Muscle layer of colon (tissue), 2 donors: ENCODE measurements around the gene CD83.
"Not testable (repeated sequence)": the region's sequence is repeated elsewhere in the genome, so short reads cannot be mapped to it uniquely, and the experiment has no call there.

Source experiments
- H3K27ac ChIP-seq: one replicate; pipeline ENCODE4 v1.7.0; 2013; ENCODE audit warnings: low read depth, mild to moderate bottlenecking, low read length, moderate library complexity
- H3K27me3 ChIP-seq, 2 donors: one replicate each; pipeline ENCODE4 v1.7.0; 2013; ENCODE audit warnings: low read length in 2 of 2, mild to moderate bottlenecking in 2 of 2; ENCODE audit not compliant: insufficient read depth in 2 of 2, control insufficient read depth in 1 of 2
- H3K36me3 ChIP-seq: one replicate; pipeline ENCODE4 v1.7.0; 2013; ENCODE audit warnings: mild to moderate bottlenecking, low read length; ENCODE audit not compliant: insufficient read depth
- H3K4me1 ChIP-seq: one replicate; pipeline ENCODE4 v1.7.0; 2013; ENCODE audit warnings: mild to moderate bottlenecking, low read length; ENCODE audit not compliant: insufficient read depth
- H3K4me3 ChIP-seq, 2 donors: one replicate each; pipeline ENCODE4 v1.7.0; 2013; ENCODE audit warnings: low read length in 2 of 2, low read depth in 1 of 2, mild to moderate bottlenecking in 1 of 2, moderate library complexity in 1 of 2
- H3K9ac ChIP-seq: one replicate; pipeline ENCODE4 v1.7.0; 2013; ENCODE audit warnings: low read length
- H3K9me3 ChIP-seq: one replicate; pipeline ENCODE4 v1.7.0; 2013; ENCODE audit warnings: mild to moderate bottlenecking, low read length
- donor health status: abdominal sarcoma.
- donor health status: Adenocarcinoma of cecum.

Gene CD83

DNA sequence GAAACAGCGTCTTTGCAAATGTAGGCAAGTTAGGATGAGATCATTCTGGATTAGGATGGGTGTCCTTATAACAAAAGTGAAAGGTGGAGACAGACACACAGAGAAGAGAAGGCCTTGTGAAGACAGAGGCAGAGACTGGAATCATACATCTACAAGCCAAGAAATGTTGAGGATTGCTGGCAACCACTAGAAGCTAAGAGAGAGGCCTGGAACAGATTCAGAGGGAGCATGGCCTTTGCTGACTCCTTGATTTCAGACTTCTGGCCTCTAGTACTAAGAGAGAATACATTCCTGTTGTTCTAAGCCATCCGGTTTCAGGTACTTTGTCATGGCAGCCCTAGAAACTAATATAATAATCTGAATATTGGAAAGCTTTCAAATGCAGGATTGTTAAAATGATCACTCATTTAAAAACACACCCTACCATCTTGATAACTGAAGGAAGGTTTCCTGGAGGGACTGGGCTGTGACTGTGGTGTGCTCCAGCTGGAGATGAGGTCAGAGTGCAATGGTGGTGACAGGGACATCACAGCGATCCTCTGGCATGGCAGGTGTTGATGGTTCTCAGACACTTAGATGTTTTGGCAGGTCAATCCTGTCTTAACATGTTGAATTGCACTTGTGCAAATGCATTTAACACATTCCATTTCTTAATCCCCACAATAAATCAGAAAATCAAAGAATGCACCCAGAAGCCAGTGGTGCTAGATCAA lies 25.1 kb downstream of the CD83 start:
- H3K9ac ChIP-seq, result no peak overlapping the region

DNA sequence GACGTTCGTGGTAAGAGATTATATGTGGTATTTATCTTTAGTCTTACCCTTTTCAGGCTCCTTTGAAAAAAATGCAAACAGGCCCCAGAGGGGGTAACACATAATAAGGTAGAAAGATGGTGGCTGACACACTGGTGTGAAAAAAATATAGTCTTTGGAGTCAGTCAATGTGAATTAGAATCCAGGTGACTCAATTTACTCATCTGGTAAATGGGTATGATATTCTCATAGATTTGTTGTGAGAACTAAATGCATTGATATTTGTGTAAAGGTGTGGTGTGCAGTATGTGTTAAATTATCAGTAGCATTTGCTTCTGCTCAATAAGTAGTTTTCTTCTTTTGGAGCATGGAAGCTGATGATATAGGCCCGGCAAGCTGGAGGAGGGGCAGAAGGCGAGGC lies 25.7 kb downstream of the CD83 start:
- Histone ChIP-seq H3K27ac (no peak overlapping the region), H3K9ac (no peak overlapping the region), H3K27me3 (no peaks in the 10 kb centered on the region)

More for the DNA sequence above, 25.1 kb downstream of the CD83 start:
- Histone ChIP-seq H3K4me1 (peaks cover 5% of the 10 kb centered on the region), H3K9me3 (no peaks in the 10 kb centered on the region), H3K27ac (no peak overlapping the region), H3K4me3 (no peak overlapping the region), H3K36me3 (no peaks in the 10 kb centered on the region), H3K27me3 (no peaks in the 10 kb centered on the region)

DNA sequence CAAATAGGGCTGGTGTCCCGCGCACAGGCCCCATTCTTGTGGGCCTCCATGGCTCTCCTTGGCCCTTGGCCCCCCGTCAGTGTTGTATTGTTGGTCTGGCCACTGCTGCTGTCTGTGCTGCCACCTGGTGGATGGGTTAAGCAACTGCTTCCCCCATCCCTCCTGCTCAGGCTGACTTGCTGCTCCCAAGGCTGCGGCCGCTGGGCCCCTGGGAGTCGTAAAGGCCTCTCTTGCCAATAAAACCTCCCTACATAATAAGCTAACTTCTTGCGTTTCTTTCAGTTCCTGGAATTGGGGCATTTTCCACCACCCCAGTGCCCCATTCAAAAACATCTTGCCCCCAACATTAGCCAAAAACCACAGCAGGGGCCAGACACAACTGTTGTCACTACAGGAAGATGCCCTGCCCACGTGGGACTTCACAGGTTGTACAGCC lies 27.1 kb downstream of the CD83 start:
- Histone ChIP-seq H3K4me3 (no peak overlapping the region), H3K36me3 (no peaks in the 10 kb centered on the region), H3K4me1 (peaks cover 5% of the 10 kb centered on the region), H3K27ac (no peak overlapping the region), H3K27me3 (no peaks in the 10 kb centered on the region), H3K9ac (no peak overlapping the region), H3K9me3 (no peaks in the 10 kb centered on the region)

More for the DNA sequence above, 25.7 kb downstream of the CD83 start:
- Histone ChIP-seq H3K36me3 (no peaks in the 10 kb centered on the region), H3K4me3 (no peak overlapping the region), H3K4me1 (peaks cover 5% of the 10 kb centered on the region), H3K9me3 (no peaks in the 10 kb centered on the region)

DNA sequence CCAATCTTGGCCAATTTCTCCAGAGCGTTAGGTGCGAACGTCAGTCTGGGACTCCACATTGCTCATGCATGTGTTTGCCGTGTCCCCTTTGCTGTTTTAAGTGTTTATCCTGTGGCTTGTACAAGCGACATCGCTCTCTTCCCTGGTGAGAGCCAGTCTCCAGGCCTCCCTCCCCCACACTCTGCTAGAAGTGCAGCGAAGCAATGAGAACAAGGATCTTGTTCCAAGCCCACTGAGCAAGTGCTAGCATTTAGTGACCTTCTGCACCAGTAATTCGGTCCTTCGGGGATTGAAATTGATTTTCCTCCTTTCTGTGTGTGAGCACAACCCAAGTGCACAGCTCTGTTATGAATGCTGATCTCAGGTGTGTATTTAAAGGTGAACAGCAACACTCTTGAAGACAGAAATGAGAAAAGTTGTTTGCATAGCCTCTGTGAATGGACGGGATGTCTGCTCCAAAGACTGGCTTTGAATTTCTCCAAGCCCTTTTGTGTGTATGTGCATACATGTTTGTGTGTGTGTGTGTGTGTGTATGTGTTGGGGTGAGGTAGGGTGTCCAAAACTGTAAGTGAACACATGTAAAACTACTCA lies 29.0 kb downstream of the CD83 start:
- Histone ChIP-seq H3K27ac (no peak overlapping the region), H3K9ac (no peak overlapping the region), H3K4me1 (peaks cover 5% of the 10 kb centered on the region), H3K4me3 (no peak overlapping the region), H3K36me3 (no peaks in the 10 kb centered on the region), H3K9me3 (no peaks in the 10 kb centered on the region), H3K27me3 (no peaks in the 10 kb centered on the region)

DNA sequence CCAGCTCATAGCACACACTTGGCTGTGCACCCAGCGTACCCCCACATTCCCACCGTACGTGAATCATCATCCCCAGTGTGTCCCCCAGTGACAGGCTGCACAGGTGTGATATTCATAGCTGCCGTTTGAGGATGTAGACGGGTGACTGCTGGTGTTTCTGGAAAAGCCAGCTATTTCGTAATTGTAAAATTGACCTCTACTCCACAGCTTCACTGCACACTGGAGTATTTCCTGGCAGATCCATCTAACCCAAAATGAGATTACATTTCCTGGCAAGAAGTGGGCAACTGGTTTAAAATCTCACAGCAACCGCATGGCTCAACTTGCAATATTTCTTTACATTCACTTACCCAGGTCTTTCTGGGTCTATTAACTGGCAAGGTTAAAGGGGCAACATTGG lies 30.3 kb downstream of the CD83 start:
- H3K9me3 ChIP-seq, result no peaks in the 10 kb centered on the region
- no peaks in the 10 kb centered on the region for H3K27me3 ChIP-seq
- H3K27ac ChIP-seq, result no peak overlapping the region
- H3K9ac ChIP-seq, result no peak overlapping the region
- no peaks in the 10 kb centered on the region for H3K4me1 ChIP-seq
- no peak overlapping the region for H3K4me3 ChIP-seq
- no peaks in the 10 kb centered on the region for H3K36me3 ChIP-seq

DNA sequence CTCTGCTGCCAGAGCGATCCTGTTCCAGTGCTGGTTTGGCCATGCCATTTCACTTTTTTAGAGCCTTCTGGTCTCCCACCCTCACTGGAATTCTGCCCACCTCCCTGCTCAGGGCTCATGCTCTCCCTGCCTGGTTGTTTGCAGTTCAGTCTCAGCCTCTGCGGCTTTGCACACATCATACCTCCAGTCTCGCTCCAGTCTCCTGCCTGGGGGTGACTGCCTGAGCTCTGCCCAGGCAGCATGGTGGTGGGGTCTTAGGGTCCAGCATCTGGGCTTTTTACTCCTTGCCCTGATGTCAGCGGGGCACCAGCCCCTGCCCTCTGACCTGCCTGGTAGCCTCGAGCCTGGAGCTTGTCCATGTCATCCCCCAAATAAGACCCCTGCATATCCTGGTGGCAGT lies 30.9 kb downstream of the CD83 start:
- Histone ChIP-seq H3K27me3 (no peaks in the 10 kb centered on the region), H3K9me3 (no peaks in the 10 kb centered on the region), H3K36me3 (no peaks in the 10 kb centered on the region), H3K27ac (no peak overlapping the region), H3K4me1 (no peaks in the 10 kb centered on the region), H3K4me3 (no peak overlapping the region), H3K9ac (no peak overlapping the region)

DNA sequence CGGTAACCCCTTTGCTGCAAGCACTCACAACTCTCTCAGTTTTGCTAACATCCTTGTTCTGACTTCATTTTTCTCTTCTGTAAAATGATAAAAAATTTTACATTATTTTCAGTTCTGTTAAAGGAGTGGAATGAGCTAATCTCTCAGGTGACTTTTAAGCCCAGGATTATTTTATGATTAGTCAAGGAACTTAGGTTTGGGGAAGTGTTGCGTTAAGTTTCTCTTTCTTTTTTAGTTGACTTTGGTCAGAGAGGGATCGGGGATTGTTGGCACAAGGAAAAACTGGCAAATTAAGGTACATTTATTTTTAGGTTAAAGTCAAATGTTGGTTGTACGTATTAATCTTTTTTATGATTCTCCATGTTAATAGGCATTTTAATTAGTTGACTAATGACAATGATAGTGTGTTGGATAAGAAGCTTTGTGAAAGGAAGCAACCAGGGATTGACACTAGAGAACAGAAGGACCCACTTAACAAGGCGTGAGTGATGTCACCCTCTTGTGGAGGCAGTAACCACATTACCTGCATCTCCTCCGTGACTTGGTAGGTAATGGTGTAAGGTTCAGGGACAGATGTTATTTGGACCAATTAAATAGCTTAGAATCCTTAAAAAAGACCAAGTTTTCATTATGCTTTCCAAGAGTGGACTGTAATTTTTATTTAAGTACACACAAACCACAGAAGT lies 31.6 kb downstream of the CD83 start:
- Histone ChIP-seq H3K4me3 (no peak overlapping the region), H3K36me3 (no peaks in the 10 kb centered on the region), H3K9me3 (no peaks in the 10 kb centered on the region), H3K4me1 (no peaks in the 10 kb centered on the region), H3K9ac (no peak overlapping the region), H3K27ac (no peak overlapping the region), H3K27me3 (no peaks in the 10 kb centered on the region)

DNA sequence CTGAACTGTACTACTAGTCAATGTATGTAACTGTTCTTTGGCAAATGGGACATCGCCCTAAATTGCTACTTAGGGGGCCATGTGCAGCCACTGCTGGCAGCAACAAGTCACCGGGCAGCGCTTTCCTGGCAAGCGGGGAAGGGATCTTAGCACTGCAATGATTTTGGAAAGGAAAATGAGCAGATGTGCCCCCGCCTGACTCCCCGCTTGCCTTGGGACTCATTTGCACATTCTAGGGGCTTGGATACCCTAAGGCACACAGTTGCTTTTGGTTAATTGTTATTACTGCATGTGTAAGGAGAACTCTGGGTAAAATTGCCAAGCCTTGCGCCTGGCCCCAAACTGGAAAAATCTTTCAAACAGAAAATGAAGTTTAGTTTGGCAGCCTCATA lies 32.2 kb downstream of the CD83 start:
- no peaks in the 10 kb centered on the region for H3K4me1 ChIP-seq
- H3K27me3 ChIP-seq, result no peaks in the 10 kb centered on the region
- H3K27ac ChIP-seq, result no peak overlapping the region
- no peak overlapping the region for H3K4me3 ChIP-seq
- H3K9me3 ChIP-seq, result no peaks in the 10 kb centered on the region
- H3K9ac ChIP-seq, result no peak overlapping the region
- no peaks in the 10 kb centered on the region for H3K36me3 ChIP-seq

DNA sequence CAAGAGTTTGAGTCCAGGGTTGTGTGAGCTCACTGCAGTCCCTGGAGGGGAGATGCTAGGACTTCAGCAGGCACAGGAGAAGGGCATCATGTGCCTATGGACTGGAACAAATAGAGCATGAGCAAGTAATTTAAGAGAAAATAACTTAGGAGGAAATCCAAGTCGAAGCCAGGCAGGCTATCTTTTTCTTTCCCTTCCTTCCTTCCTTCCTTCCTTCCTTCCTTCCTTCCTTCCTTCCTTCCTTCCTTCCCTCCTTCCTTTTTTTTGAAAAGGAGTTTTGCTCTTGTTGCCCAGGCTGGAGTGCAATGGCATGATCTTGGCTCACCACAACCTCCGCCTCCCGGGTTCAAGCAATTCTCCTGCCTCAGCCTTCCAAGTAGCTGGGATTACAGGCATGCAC lies 33.7 kb downstream of the CD83 start:
- H3K4me3 ChIP-seq, H3K9ac ChIP-seq, H3K27ac ChIP-seq, H3K27me3 ChIP-seq, H3K4me1 ChIP-seq, H3K36me3 ChIP-seq, H3K9me3 ChIP-seq: not testable (repeated sequence)

DNA sequence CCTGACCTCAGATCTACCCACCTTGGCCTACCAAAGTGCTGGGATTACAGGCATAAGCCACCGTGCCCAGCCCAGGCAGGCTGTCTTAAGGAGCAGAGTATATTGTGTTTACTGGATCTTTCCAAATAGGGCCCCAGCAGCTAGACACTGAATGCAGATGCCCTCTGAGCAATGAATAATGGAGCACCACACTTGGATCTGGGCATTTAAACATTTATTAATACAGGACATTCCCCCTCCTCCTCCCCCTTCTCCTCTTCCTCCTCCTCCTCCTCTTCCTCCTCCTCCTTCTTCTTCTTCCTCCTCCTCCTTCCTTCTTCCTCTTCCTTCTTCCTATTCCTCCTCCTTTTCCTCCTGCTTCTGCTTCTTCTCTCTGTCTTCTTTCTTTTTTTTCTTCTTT lies 34.2 kb downstream of the CD83 start:
- Histone ChIP-seq H3K4me1 (no peaks in the 10 kb centered on the region), H3K9me3 (no peaks in the 10 kb centered on the region), H3K9ac (no peak overlapping the region), H3K4me3 (no peak overlapping the region), H3K27ac (no peak overlapping the region), H3K27me3 (no peaks in the 10 kb centered on the region), H3K36me3 (no peaks in the 10 kb centered on the region)

DNA sequence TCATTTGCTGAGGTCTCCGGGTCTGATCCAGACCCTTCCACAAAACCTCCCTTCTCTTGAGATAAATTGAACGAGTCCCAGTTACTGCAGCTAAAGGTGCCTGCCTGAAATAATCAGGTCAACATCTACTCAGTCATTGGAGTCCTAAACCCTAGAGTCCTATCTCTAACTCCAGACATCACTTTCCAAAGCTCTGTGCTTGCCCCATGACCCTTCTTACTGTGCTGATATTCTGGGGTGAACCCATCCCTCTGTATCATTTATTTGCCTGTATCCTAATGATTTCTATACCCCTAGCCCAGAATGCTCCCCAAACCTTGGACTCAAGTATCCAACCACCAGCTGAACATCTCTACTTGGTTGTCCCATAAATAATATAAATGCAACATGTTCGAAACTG lies 35.7 kb downstream of the CD83 start:
- no peaks in the 10 kb centered on the region for H3K27me3 ChIP-seq
- no peaks in the 10 kb centered on the region for H3K9me3 ChIP-seq
- H3K9ac ChIP-seq, result no peak overlapping the region
- H3K4me3 ChIP-seq, result no peak overlapping the region
- H3K27ac ChIP-seq, result no peak overlapping the region
- no peaks in the 10 kb centered on the region for H3K36me3 ChIP-seq
- H3K4me1 ChIP-seq, result no peaks in the 10 kb centered on the region
